ENCODE data around the gene COX10.
"Not testable (repeated sequence)": the region's sequence is repeated elsewhere in the genome, so short reads cannot be mapped to it uniquely, and the experiment has no call there.

Gene COX10

GRCh38 chr17:14069251-14070021 is at the start of gene COX10:
Gene COX10, plus strand, starts transcription at chr17:14069504. Its CDS starts 102 bp downstream, at chr17:14069606.
- H3K36me3 ChIP-seq (replicated peaks), result no peaks in the 10 kb centered on the region
- in situ Hi-C loops (cut with HindIII; ENCODE audit: low pct_ligation_motif_present, low sequenced_read_pairs), result no loop called here
- H3K27me3 ChIP-seq (replicated peaks), result no peaks in the 10 kb centered on the region
- peak within 1 kb of the TSS; percentile 100 for H3K4me3 ChIP-seq (ENCODE audit: low read depth, low read length)
- TF ChIP-seq CTCF (IDR thresholded peaks at IDR 0.05; ENCODE audit: low read depth, low read length, missing control alignments), result no peak
- peak within 1 kb of the TSS; percentile 67 for H3K27ac ChIP-seq
- peak; percentile 69 for DNase-seq

- DNase-seq; H3K4me3 ChIP-seq (ENCODE audit: low read depth, low read length); H3K27me3 ChIP-seq (replicated peaks); H3K36me3 ChIP-seq (replicated peaks); in situ Hi-C loops (cut with HindIII; ENCODE audit: low pct_ligation_motif_present, low sequenced_read_pairs); H3K27ac ChIP-seq: not testable (repeated sequence)
Observed at GRCh38 chr17:14021651-14022294, 47.5 kb upstream of the COX10 start.

- H3K4me3 ChIP-seq (ENCODE audit: low read depth, low read length); DNase-seq; H3K27ac ChIP-seq; H3K36me3 ChIP-seq (replicated peaks); in situ Hi-C loops (cut with HindIII; ENCODE audit: low pct_ligation_motif_present, low sequenced_read_pairs); H3K27me3 ChIP-seq (replicated peaks): not testable (repeated sequence)
Observed at GRCh38 chr17:14029755-14030154, 39.5 kb upstream of the COX10 start.

GRCh38 chr17:14032234-14032633 is 37.1 kb upstream of the COX10 start:
- Histone ChIP-seq H3K27me3 (replicated peaks) (no peaks in the 10 kb centered on the region), H3K27ac (no peak overlapping the region), H3K36me3 (replicated peaks) (peaks cover 5% of the 10 kb centered on the region), H3K4me3 (ENCODE audit: low read depth, low read length) (no peak overlapping the region)
- no peak for DNase-seq
- TF ChIP-seq CTCF (IDR thresholded peaks at IDR 0.05; ENCODE audit: low read depth, low read length, missing control alignments), result no peak
- in situ Hi-C loops (cut with HindIII; ENCODE audit: low pct_ligation_motif_present, low sequenced_read_pairs), result no loop called here

GRCh38 chr17:14033166-14033565 is 36.1 kb upstream of the COX10 start:
- Histone ChIP-seq H3K4me3 (ENCODE audit: low read depth, low read length) (no peak overlapping the region), H3K27ac (no peak overlapping the region), H3K36me3 (replicated peaks) (peaks cover 5% of the 10 kb centered on the region), H3K27me3 (replicated peaks) (no peaks in the 10 kb centered on the region)
- no peak for TF ChIP-seq CTCF (IDR thresholded peaks at IDR 0.05; ENCODE audit: low read depth, low read length, missing control alignments)
- in situ Hi-C loops (cut with HindIII; ENCODE audit: low pct_ligation_motif_present, low sequenced_read_pairs), result no loop called here
- no peak for DNase-seq

- in situ Hi-C loops (cut with HindIII; ENCODE audit: low pct_ligation_motif_present, low sequenced_read_pairs), result no loop called here
Observed at GRCh38 chr17:14037453-14037852, 31.9 kb upstream of the COX10 start.

More at GRCh38 chr17:14037453-14037852, 31.9 kb upstream of the COX10 start:
- no peak for TF ChIP-seq CTCF (IDR thresholded peaks at IDR 0.05; ENCODE audit: low read depth, low read length, missing control alignments)
- H3K27me3 ChIP-seq (replicated peaks), result no peaks in the 10 kb centered on the region
- peaks cover 5% of the 10 kb centered on the region for H3K36me3 ChIP-seq (replicated peaks)
- no peak for DNase-seq
- H3K4me3 ChIP-seq (ENCODE audit: low read depth, low read length), result no peak overlapping the region
- H3K27ac ChIP-seq, result no peak overlapping the region
